Fibroblast of peridontal ligament (primary cell): Measurements from ENCODE around the gene GNAT2.
A peak's percentile ranks its signal among the peaks of the same experiment; 100 is the strongest.

Experiments
- DNase-seq: peaks from one replicate; pipeline ENCODE4 v3.0.0-alpha.2; 2010; ENCODE audit errors: extremely low read depth

GNAT2 gene

GRCh38 chr1:109627692-109628399, 8.4 kb upstream of the GNAT2 start:
- DNase-seq, result no peak

- no peak for DNase-seq
Observed at GRCh38 chr1:109626682-109627408, 7.4 kb upstream of the GNAT2 start.

GRCh38 chr1:109625601-109626560, 6.5 kb upstream of the GNAT2 start:
- DNase-seq, result no peak

GRCh38 chr1:109625176-109625575, 5.8 kb upstream of the GNAT2 start:
- no peak for DNase-seq

GRCh38 chr1:109624201-109625010, 5.0 kb upstream of the GNAT2 start:
- DNase-seq, result no peak

GRCh38 chr1:109623601-109624161, 4.3 kb upstream of the GNAT2 start:
- DNase-seq, result no peak

- no peak for DNase-seq
Observed at GRCh38 chr1:109622895-109623294, 3.5 kb upstream of the GNAT2 start.

- DNase-seq, result no peak
Observed at GRCh38 chr1:109622137-109622892, 2.9 kb upstream of the GNAT2 start.

GRCh38 chr1:109621379-109622136, 2.1 kb upstream of the GNAT2 start:
- no peak for DNase-seq

GRCh38 chr1:109620841-109621286, 1.4 kb upstream of the GNAT2 start:
- DNase-seq, result peak; percentile 91

- DNase-seq, result peak; percentile 58
Observed at GRCh38 chr1:109620401-109620791, 980 bp upstream of the GNAT2 start.

- DNase-seq, result no peak
Observed at GRCh38 chr1:109618661-109619575, 498 bp downstream of the GNAT2 start.

GRCh38 chr1:109617291-109617801, 2.1 kb downstream of the GNAT2 start:
- DNase-seq, result peak; percentile 95

GRCh38 chr1:109616391-109616790, 3.0 kb downstream of the GNAT2 start:
- no peak for DNase-seq

- no peak for DNase-seq
Observed at GRCh38 chr1:109615879-109616278, 3.5 kb downstream of the GNAT2 start.

GRCh38 chr1:109613361-109614147, 5.9 kb downstream of the GNAT2 start:
- DNase-seq, result peak; percentile 25

- DNase-seq, result no peak
Observed at GRCh38 chr1:109611308-109611990, 8.0 kb downstream of the GNAT2 start.
